Renal cortical epithelial cell (primary cell): ENCODE data around the gene UPK3BL1. TPM values are rescaled to one million over a fixed set of nuclear protein-coding genes. Genes with fewer than 3 reads are reported as not detected.
"Not testable (repeated sequence)": the region's sequence is repeated elsewhere in the genome, so short reads cannot be mapped to it uniquely, and the experiment has no call there.

ENCODE experiments used
- DNase-seq: peaks from one replicate; pipeline ENCODE4 v3.0.0-alpha.2; 2011; ENCODE audit warnings: low read depth
- total RNA-seq: library from RNA; depleted of rRNA; stranded (reverse); fragments of >200 nt; gene quantifications from 2 replicates; pipeline ENCODE4 v1.2.3, GENCODE V29; 2014

UPK3BL1 gene, protein sequence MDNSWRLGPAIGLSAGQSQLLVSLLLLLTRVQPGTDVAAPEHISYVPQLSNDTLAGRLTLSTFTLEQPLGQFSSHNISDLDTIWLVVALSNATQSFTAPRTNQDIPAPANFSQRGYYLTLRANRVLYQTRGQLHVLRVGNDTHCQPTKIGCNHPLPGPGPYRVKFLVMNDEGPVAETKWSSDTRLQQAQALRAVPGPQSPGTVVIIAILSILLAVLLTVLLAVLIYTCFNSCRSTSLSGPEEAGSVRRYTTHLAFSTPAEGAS
- total RNA-seq: 3.6 and 7.7 TPM in 2 replicates

DNA sequence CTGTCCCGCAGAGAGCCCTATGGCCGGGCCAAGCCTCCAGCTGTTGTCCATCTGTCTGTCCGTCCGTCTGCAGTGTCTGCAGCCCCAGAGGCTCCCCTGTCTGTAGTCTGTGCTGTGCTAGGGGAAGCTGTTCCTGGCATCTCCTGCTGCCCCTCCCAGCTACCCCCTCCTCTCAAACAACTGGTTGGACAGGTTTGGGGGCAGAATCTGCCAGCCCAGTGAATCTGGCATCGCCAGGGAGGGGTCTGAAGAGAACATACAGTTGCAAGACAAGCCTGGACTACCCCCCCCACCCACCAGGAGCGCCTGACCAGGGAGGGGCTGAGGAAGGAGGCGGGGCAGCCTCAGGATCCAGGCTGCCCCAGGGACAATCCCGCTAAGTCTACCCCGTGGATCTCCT lies at the start of gene UPK3BL1:
UPK3BL1 (minus strand) TSS at position 101 of the 400 bp plus-strand sequence; CDS start at position 51, 50 bp downstream.
- not testable (repeated sequence) for DNase-seq

DNA sequence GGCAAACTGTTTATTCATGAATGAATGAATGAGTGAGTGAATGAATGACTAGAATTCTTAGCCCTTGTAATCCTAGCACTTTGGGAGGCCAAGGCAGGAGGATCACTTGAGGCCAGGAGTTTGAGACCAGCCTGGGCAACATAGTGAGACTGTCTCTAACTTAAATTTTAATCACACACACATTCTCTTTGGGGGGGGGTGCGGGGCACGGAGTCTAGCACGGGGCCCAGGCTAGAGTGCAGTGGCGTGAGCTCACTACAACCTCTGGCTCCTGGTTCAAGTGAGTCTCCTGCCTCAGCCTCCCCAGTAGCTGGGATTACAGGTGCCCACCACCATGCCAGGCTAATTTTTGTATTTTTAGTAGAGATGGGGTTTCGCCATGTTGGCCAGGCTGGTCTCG lies 48.0 kb upstream of the UPK3BL1 start:
- not testable (repeated sequence) for DNase-seq

DNA sequence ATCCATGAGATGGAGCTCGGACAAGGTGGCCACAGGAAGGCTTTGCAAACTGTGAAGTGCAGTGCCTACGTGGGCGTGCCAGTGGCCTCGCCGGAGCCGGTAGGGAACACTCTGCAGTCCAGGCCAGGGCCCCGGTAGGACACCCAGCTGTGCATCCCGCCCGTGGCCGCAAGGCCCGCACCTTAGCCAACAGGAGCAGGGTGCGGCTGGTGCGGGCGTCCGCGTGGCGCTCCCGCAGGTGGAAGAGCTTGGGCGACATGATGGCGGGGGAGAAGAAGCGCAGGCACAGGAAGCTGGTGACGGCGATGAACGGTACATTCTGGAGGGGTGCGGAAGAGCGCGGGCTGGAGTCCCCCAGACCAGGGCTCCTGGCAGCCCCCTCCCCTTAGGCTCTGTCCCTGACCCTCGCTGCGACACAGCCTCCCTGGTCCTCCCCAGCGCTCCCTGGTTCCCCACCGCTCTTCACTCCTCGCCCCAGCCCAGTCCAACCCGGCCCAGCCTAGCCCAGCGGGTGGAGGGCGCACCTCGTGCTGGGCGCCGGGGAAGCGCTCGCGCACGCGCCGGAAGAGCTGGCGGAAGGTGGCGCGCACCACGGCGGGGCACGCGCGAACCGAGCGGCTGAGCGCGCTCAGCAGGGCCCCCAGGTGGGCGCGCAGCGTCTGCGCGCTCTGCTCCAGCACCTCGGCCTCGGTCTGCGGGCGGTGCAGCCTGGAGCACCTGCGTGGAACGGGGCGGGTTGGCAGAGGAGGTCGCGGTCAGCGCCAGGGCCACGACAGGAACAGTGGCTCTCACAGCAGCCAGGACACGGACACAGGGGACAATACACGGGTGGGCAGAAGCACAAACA lies 47.1 kb upstream of the UPK3BL1 start:
- not testable (repeated sequence) for DNase-seq

DNA sequence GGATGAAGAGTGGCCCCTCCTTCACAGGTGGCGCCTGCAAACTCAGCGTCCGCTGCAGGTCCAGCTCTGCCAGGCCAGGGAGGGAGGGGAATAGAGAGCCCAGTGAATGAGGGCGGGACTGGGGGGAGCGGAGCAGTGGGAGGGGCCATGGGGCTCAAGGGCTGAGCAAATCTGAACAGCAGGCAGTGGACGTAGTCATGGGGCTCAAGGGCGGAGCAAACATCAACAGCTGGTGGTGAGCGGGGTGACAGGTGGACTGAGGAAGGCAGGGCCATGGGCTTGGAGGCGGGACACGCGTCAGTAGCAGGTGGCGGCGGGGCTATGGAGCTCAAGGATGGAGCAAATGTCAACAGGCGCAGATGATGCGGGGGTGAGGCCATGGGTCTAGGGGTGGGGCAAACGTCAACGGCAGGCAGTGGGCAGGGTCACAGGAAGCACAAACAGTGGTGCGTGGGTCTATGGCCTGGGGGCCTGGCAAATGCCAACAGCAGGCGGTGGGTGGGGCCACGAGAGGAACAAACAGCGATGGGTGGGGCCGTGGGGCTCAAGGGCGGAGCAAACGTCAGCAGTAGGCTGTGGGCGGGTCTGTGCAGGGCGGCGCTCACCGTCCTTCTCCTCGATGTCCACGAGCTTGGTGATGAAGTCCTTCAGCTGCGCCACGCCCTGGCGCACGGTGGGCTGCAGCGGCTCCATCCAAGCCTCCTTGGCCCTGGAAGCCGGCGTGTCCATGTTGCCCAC lies 45.9 kb upstream of the UPK3BL1 start:
- DNase-seq: not testable (repeated sequence)

DNA sequence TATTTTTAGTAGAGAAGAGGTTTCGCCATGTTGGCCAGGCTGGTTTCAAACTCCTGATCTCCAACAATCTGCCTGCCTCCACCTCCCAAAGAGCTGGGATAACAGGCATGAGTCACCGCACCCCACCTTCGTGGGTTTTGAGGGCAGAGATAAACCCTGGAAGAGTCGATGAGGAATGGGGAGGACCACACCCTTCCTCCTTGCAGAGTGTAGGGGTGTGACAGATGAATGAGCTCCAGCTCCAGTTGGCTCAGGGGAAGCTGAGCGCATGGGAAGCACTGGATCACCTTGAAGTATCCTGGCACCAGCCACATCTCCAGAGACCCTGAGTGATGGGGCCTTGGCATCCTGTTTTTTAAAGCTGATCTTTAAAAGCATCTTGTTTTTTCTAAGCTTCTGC lies 40.0 kb upstream of the UPK3BL1 start:
- not testable (repeated sequence) for DNase-seq

DNA sequence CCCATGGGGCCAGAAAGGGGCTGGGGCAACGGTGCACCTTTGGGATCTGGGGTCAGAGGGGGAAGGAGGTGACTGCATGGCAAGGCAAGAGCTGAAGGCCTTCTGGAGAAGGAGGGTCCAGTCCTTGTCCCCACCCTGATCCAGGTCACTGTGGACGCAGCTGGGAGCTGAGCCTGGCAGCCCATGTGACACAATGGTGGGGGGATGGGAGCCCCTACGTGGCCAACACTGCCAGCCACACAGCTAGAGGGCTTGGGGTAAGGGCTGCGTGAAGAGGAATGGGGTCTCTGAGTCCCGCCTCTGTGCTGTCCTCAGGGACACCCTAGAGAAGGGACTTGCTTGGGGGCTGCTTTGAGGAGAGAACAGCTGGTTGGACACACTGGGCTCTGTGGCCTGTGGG lies 38.2 kb upstream of the UPK3BL1 start:
- DNase-seq: not testable (repeated sequence)

DNA sequence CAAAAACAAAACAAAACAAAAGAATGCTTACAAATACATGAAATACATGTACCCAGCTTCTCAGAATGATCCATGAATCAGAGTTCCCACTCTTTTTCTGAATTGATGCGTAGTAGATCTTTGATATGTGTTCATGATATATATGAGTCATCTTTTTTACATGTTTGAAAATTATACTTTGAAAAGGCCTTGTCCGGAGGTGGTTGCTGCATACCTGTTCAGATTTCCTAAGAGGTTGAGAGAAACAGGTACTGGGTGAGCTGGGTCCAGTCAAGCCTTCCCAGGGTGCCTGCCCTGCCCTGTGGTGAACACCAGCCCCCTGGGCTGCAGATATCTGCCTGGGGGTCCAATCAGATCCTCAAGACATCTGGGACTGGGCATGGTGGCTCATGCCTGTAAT lies 33.0 kb upstream of the UPK3BL1 start:
- DNase-seq: not testable (repeated sequence)

DNA sequence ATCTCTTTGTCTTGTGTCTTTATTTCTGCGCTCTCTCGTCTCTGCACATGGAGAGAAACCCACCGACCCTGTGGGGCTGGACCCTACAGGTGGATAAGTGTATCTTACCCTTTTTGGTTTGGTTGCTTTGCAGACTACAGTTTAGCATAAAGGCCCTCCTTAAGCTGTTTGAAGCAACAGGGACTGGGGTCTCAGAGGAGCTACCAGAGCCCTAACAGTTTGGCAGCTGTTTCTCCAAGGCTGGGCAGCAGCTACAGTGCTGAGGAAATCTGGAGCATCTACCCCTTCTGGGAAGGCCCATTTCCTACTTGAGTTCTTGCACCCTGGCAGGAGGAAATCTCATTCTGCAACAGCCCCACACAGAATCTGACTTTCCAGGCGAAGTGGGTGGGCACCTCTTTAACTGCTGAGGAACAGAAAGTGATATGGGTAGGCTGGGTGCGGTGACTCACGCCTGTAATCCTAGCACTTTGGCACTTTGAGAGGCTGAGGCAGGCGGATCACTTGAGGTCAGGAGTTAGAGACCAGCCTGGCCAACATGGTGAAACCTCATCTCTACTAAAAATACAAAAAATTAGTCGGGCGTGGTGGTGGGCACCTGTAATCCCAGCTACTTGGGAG lies 31.0 kb upstream of the UPK3BL1 start:
- not testable (repeated sequence) for DNase-seq

DNA sequence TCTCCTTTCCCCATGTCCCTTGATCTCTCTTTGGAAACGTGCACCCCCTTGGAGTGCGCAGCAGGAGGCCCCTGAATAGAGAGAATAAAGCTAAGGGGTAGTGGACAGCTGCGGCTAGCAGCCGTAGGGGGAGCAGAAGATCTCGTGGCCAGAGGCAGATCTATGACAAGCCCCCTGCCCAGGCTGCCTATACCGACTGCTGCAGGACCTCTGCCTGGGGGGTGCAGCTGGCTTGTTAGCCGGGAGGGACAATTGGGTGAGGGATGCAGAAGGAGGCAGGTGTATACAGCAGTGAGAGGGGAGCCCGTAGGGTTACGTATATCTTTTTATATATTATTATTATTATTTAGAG lies 29.3 kb upstream of the UPK3BL1 start:
- not testable (repeated sequence) for DNase-seq

DNA sequence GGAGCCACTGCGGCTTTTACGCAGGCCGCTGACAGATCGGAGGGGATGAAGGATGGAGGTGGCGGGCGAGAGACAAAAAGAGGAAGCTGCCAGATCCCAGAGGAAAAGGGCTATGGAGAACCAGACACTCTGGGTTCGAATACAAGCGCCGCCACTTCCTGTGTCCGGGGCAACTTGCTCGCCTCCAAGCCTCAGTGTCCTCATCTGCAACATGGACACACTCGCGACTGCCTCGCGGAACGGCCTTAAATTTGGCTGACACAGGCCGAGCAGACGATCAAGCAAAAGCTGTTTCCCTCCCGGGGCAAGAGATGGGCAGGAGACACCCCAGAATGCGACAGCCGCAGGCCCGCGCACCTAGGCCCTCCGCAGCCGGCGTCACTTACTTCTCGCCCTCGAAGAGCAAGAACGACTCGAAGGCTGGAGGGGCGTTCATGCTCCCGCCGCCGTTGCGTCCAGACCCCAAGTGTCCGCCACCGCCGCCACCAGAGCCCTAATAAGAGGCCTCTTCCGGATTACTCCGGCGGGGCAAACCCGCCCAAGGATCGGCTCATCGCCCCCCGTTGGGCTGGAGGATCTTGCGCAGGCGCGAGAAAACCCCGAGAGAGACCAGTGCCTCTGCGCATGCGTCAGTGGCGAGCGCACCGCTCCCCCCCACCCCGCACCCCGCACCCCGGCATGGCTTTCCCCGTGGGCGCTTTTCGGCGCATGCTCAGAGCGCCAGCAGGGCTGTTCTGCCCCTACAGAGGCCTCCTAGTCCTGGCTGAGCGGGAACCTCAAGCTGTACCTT lies 28.8 kb upstream of the UPK3BL1 start, which contains the start of gene POLR2J2:
POLR2J2 (minus strand) TSS at position 498 of the 790 bp plus-strand sequence; CDS start at position 436, 62 bp downstream.
- DNase-seq: not testable (repeated sequence)

DNA sequence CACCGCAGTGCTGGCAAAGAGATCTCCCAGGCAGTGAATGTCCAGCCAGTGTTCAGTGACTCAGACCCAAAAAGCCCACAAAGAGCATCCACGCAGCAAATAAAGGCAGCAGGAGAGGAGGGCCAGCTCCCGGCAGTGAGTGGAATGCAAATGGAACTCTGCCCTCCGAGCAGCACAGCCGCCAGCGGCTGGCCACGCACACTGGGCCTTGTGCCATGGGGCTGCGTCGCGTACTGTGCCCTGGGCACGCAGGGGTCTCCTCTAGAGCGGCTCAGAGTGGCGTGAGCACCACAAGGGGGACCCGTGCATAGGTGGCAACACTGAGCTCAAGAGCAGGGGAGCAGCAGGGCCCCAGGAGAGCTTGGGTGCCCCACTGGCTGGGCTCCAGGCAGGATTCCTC lies 24.9 kb upstream of the UPK3BL1 start:
- not testable (repeated sequence) for DNase-seq

DNA sequence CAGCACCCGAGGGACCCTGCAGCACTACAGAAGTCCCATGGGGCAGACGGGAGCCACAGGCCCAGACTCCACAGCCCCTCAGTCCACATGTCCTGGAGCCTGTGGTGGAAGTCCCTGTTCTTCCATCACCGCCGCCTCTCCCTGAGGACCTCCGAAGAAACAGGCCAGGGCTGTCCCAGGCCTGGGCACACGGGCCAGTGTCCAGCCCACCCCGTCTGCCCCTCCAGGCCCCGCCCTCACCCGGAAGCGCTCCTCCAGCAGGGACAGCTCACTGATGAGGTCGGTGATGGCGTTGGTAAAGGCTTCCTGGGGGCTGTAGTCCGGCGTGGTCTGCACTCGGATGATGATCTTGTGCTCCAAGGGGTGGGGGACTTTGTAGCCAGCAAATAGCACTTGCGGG lies 24.3 kb upstream of the UPK3BL1 start:
- DNase-seq: not testable (repeated sequence)

DNA sequence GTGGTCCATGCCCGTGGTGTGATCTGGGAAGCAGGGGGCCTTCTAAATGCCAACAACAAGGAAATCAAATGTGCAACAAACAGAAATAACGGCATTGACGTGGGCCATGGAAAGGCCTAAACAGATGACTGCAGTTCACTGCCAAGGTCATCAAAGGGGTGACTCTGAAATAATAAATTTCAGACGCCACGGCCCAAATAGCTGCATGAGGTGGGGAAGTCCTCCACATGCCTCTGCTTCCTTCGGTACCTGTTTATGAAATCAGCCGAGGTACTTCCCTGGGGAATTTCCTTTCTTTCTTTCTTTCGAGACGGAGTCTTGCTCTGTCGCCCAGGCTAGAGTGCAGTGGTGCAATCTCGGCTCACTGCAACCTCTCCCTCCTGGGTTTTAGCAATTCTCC lies 22.2 kb upstream of the UPK3BL1 start:
- not testable (repeated sequence) for DNase-seq

DNA sequence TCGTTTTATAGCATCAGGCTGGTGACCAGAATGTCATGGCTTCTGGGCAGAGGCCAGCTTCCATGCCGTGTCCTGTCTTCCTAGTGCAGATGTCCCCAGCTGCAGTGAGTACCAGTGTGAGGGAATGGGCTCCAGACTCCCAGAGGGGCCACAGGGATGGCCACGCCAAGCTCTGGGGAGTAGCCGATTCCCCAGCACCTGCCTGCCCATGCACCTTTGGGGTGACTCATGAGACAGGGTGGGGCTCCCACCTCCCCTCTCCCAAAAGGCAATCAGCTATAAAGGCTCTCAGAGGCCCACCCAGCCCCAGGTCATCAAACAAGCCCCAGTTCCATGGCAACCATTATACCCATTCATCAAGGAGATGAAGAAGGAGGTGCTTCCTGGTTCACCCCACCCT lies 7.3 kb upstream of the UPK3BL1 start, which contains the start of gene SPDYE2B:
SPDYE2B (plus strand) TSS at position 396 of the 400 bp plus-strand sequence. CDS start 2,030 bp downstream, outside the sequence.
- DNase-seq: not testable (repeated sequence)

DNA sequence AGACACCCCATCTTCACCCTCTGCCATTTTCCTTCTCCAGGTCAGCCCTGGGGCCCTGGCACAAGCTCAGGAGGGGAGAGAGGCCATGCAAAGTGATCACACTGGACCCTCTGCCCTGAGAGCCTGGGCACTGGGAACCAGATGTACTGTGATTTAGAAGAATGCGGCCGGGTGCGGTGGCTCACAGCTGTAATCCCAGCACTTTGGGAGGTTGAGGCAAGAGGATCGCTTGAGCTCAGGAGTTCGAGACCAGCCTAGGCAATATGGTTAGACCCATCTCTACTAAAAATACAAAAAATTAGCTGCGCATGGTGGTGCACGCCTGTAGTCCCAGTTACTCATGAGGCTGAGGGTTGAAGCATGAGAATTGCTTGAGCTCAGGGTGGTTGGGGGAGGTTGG lies 5.2 kb upstream of the UPK3BL1 start:
- DNase-seq: not testable (repeated sequence)

DNA sequence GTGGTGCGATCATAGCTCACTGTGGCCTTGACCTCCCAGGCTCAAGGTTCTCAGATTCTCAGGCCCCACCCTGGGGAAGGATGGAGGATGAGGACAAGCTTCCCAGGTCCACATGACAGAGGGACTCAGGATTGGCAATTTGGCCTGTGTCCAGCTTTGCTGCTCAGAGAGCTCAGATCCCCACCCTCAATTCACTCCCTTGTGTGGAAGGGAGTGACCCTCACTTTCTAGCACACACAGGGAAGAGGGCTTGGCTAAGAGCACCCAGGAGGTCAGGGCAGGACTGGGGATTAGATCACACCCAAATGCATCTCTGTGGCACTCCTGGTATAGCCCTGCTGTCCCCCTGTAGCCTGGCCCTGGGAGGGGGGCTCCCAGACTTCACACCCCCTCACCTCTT lies 813 bp upstream of the UPK3BL1 start:
- DNase-seq: not testable (repeated sequence)

DNA sequence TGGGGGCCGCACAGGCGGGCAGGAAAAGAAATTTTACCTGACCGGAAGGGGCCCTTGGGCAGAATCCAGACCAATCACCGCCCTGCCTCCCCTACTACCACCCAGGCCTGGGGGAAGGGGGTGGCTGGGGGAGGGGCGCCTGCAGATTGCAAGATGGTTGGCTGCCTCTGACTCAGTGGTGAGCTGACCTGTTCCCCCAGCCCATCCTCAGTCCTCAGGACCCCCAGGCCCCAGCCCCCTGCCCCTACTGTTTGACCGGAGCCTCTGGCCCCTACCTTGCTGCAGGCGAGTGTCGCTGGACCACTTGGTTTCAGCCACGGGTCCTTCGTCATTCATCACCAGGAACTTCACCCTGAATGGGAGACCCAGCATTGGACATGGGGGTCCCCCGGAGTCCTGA lies 3.7 kb downstream of the UPK3BL1 start:
- not testable (repeated sequence) for DNase-seq

DNA sequence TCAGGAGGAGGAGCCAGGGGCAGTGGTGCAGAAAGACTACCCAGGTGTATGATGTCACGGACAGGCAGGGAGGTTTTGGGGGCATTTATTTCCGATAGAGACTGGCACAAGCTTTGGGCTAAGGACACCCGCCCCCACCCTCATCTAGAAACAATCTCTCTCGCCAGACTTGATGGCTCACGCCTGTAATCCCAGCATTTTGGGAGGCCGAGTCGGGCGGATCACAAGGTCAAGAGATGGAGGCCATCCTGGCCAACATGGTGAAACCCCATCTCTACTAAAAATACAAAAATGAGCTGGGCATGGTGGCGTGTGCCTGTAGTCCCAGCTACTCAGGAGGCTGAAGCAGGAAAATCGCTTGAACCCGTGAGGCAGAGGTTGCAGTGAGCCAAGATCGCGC lies 5.6 kb downstream of the UPK3BL1 start:
- DNase-seq: not testable (repeated sequence)

DNA sequence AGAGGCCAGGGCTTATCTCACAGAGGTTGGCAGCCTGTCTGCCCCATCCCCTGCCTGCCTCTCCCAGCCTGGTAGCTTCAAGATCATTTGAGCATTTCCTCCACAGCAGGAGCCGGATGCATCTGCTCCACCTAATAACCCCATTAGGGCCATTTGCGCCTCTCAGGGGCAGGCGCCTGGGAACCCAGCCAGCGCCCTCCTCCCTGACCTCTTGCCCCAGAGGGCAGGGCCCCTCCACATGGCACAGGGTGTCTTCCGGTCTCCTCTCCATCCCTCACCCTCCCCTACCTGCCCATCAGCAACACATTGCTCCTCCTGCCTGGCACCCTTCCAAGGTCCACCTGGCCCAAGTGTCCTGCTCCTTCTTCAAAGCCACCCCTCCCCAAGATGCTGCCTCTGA lies 7.2 kb downstream of the UPK3BL1 start:
- not testable (repeated sequence) for DNase-seq

DNA sequence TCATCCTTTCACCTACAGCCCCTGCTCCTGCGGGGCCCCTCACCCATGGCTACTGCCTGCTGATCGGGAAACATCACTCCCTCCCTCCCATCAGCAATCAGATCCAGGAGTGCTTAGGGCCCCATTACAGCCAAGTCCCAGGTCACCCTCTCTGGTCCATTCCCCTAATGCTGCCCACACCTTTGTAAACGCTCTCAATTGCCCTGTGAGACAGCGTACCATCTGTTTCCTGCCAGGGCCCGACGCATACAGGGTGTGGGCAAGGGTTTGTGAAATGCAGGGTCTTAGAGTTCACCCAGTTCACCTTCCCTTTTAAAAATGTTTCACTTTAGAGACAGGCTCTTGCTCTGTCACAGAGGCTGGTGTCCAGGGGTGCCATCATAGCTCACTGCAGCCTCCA lies 8.3 kb downstream of the UPK3BL1 start:
- DNase-seq: not testable (repeated sequence)

DNA sequence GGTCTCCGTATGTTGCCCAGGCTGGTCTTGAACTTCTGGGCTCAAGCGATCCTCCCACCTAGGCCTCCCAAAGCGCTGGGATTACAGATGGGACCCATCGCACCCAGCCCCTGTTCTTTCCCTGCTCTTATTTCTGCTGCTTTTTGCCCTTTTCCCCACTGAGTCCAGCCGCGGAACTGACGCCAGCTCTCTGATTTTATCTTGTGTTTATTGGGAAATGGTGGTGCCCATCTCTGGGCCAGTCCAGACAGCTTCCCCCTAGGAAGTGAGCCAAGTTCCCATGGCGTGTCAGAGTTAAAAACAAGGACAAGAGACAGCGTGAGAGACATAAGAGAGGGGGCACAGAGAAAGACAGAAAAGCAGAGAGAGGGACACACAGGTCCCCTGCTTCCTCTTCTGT lies 12.0 kb downstream of the UPK3BL1 start:
- DNase-seq: not testable (repeated sequence)
